Measurements from ENCODE around the gene IFT81.

DNA sequence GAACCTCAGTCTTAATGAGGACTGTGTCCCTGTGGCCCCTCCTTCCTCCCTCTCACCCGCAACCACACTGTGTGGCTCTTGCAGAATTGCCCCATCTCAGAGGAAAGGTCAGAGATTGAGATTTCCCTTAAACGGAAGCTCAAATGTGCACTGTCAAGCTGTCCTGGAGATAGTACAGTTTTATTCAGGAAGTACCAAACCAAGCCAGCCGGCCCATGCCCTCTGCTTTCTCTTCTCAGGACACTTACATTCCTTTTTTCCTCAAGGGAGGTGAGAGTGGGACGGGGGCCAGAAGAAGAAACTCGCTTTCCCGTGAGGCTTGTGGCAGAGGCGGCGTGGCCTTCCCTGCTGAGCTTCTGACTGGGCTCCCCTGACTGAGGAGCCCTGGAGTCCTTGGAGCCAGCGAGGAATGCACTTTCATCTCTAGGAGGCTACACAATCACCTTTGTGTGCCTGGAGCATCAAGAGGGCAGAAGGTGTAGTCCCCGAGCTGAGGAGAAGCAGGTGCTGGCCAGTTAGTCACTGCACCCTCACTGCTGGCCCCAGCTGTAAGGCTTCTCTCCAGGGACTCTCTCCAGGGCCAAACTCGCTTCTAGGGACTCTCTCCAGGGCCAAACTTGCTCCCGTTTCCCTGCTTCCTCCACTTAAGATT, 132.7 kb downstream of the IFT81 start:
- TF ChIP-seq, protein P1, sequence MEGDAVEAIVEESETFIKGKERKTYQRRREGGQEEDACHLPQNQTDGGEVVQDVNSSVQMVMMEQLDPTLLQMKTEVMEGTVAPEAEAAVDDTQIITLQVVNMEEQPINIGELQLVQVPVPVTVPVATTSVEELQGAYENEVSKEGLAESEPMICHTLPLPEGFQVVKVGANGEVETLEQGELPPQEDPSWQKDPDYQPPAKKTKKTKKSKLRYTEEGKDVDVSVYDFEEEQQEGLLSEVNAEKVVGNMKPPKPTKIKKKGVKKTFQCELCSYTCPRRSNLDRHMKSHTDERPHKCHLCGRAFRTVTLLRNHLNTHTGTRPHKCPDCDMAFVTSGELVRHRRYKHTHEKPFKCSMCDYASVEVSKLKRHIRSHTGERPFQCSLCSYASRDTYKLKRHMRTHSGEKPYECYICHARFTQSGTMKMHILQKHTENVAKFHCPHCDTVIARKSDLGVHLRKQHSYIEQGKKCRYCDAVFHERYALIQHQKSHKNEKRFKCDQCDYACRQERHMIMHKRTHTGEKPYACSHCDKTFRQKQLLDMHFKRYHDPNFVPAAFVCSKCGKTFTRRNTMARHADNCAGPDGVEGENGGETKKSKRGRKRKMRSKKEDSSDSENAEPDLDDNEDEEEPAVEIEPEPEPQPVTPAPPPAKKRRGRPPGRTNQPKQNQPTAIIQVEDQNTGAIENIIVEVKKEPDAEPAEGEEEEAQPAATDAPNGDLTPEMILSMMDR (IDR thresholded peaks at IDR 0.05), result no peak
- TF ChIP-seq EZH2 (IDR thresholded peaks at IDR 0.05; ENCODE audit: borderline replicate concordance, insufficient read depth, low read depth, low read length, poor library complexity, severe bottlenecking), result no peak

All from B cell (primary cell).